Kidney (tissue), 14 donors: ENCODE results near the gene HES4. TPM values are rescaled to one million over a fixed set of nuclear protein-coding genes. Genes with fewer than 3 reads are reported as not detected.
A peak's percentile ranks its signal among the peaks of the same experiment; 100 is the strongest.

Experiments used
- DNase-seq, 5 donors: peaks; one replicate each; pipeline ENCODE4 v3.0.0-alpha.2; 2013 to 2020
- FAIRE-seq: peaks from 2 replicates; lab custom pipeline; 2012; peaks lifted over from hg19 to GRCh38; lab: Jason Lieb, UNC
- H3K27ac ChIP-seq, 2 donors: one replicate each; pipeline ENCODE4 v1.7.0; 2013; ENCODE audit warnings: low read depth in 2 of 2, low read length in 2 of 2, inconsistent platforms in 1 of 2
- H3K27me3 ChIP-seq: one replicate; pipeline ENCODE4 v1.7.1; 2013; ENCODE audit warnings: low read length, inconsistent platforms; ENCODE audit not compliant: control insufficient read depth, insufficient read depth
- H3K36me3 ChIP-seq, 3 donors: one replicate each; pipeline versions ENCODE4 v1.7.0 to v1.7.1; 2013; ENCODE audit warnings: low read length in 3 of 3, control low read depth in 1 of 3, inconsistent platforms in 1 of 3; ENCODE audit not compliant: insufficient read depth in 3 of 3, control insufficient read depth in 2 of 3
- H3K4me1 ChIP-seq, 3 donors: one replicate each; pipeline versions ENCODE4 v1.7.0 to v1.7.1; 2013; ENCODE audit warnings: low read length in 3 of 3, inconsistent platforms in 1 of 3, low read depth in 1 of 3; ENCODE audit not compliant: control insufficient read depth in 2 of 3, insufficient read depth in 2 of 3
- H3K4me3 ChIP-seq, 3 donors: one replicate each; pipeline versions ENCODE4 v1.7.0 to v1.8.1; 2013; ENCODE audit warnings: low read length in 3 of 3, control low read depth in 1 of 3, inconsistent platforms in 1 of 3
- H3K9ac ChIP-seq, 3 donors: one replicate each; pipeline versions ENCODE4 v1.7.0 to v1.7.1; 2013; ENCODE audit warnings: low read length in 3 of 3, control low read depth in 1 of 3, inconsistent platforms in 1 of 3
- H3K9me3 ChIP-seq, 3 donors: one replicate each; pipeline versions ENCODE4 v1.7.0 to v1.7.1; 2013; ENCODE audit warnings: low read length in 3 of 3, control low read depth in 1 of 3, inconsistent platforms in 1 of 3; ENCODE audit not compliant: control insufficient read depth in 2 of 3, insufficient read depth in 1 of 3
- CTCF ChIP-seq: IDR thresholded peaks from 3 replicates; pipeline ENCODE4 v1.5.1; 2012; ENCODE audit warnings: mild to moderate bottlenecking, moderate library complexity, borderline replicate concordance; ENCODE audit not compliant: insufficient read depth; ENCODE audit errors: extremely low read depth
- intact Hi-C: fragments of 100-400 bp; cut with DNase I; formaldehyde crosslinking; loops from one replicate; pipeline ENCODE4 v1.11.1; 2022
- polyA plus RNA-seq: library from polyadenylated mRNA; stranded (reverse); fragments of 350-450 nt; fragmentation: Illumina TruSeq; extraction: RNeasy Lipid Tissue Mini Kit (QIAGEN cat#74804); gene quantifications from one replicate; pipeline ENCODE4 v1.2.3, GENCODE V29; 2014; ENCODE audit warnings: low read depth, low replicate concordance; ENCODE audit not compliant: insufficient read depth
- total RNA-seq: library from RNA; stranded (reverse); fragmentation: NEBNext Ultra II Directional; extraction: Animal tissue kit (Norgen Biotek cat#: 25700); gene quantifications from one replicate; pipeline ENCODE4 v1.2.1, GENCODE V29; 2021
- donor health status: control.
- donor health status: control.
- donor health status: control.
- donor health status: control.
- donor health status: control.
- donor health status: DM: yes; HTN: yes; CAD: no.
- donor health status: Normal renal cell carcinoma (clear cell type).

HES4 gene
- total and polyA plus RNA-seq, 2 donors from 2014 or later: 15.8 to 32.0 TPM

GRCh38 chr1:954927-955326 is 45.0 kb downstream of the HES4 start:
- H3K36me3 ChIP-seq: peaks cover 7 to 34% (median 18%) of the 10 kb centered on the region in 3 donors
- H3K9ac ChIP-seq: no peak overlapping the region
- DNase-seq (no peak), FAIRE-seq (no peak)
- H3K9me3 ChIP-seq: peaks cover 0 to 4% (median 0%) of the 10 kb centered on the region in 3 donors
- no peak overlapping the region for H3K27ac ChIP-seq
- H3K4me3 ChIP-seq: no peak overlapping the region
- intact Hi-C loops: no loop called here
- no peak for TF ChIP-seq CTCF
- no peaks in the 10 kb centered on the region for H3K27me3 ChIP-seq
- H3K4me1 ChIP-seq: peaks cover 0 to 8% (median 3%) of the 10 kb centered on the region in 3 donors

GRCh38 chr1:953524-954320 is 46.2 kb downstream of the HES4 start:
- Histone ChIP-seq H3K9me3 (peaks cover 0 to 4% (median 0%) of the 10 kb centered on the region in 3 donors), H3K27ac (no peak overlapping the region), H3K36me3 (peaks cover 7 to 42% (median 21%) of the 10 kb centered on the region in 3 donors), H3K27me3 (no peaks in the 10 kb centered on the region), H3K9ac (no peak overlapping the region), H3K4me3 (no peak overlapping the region), H3K4me1 (peaks cover 0 to 8% (median 3%) of the 10 kb centered on the region in 3 donors)
- peak in 1 of 5 donors; percentile 36 for DNase-seq
- TF ChIP-seq CTCF: no peak
- intact Hi-C loops: no loop called here
- no peak for FAIRE-seq

- TF ChIP-seq CTCF: no peak
- Histone ChIP-seq H3K27me3 (no peaks in the 10 kb centered on the region), H3K9ac (no peak overlapping the region), H3K9me3 (peaks cover 0 to 4% (median 0%) of the 10 kb centered on the region in 3 donors), H3K27ac (no peak overlapping the region), H3K4me1 (peaks cover 0 to 2% (median 0%) of the 10 kb centered on the region in 3 donors), H3K4me3 (no peak overlapping the region), H3K36me3 (peaks cover 7 to 47% (median 27%) of the 10 kb centered on the region in 3 donors)
- intact Hi-C loops: no loop called here
- FAIRE-seq: no peak
- no peak for DNase-seq
These were observed 47.3 kb downstream of the HES4 start for GRCh38 chr1:952603-953002.
